ENCODE data around the gene ALX4.

Gene ALX4

DNA sequence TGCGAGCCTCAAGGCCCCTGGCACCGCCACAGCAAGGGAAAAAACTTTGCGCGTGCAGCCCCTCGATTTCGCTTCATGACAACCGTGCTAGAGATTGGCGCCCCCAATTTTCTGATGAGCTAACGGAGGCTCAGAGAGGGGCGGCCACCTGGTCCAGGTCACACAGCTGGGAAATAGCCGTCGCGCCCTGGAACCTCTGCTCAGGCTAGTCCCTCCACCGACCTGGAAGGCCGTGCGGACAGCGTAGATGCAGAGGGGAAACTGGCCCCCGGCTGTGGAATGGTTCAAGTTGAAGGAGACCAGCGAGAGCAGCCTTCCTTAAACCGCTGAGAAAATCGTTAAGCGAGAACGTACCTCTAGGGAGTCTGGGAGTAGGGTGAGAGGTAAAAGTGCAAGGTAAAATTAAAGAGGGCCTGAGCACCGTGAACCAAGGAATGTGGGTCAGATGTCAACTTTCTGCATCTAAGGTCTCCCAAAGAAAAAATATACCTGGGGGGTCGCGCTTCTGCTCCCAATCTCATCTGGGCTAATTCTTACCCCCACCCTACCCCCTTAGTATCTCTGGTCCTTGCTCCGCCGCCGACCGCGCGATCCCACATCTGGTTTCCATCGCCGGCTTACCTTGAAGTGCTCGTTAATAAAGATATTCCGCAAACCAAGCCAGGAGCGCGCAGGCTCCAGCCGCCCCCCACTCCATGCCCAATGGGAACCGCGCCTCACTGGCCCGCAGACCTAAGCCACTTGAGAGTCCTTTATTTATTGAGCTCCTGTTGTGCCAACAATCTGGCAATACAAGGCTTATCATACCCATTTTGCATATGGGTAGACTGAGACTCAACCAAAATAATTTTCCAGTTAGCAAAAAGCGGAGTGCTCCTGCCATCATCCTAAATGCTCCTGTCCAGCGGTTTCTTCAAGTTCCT, 1.7 kb upstream of the ALX4 start:
- whole genome bisulfite sequencing: 8% methylated on average over 43 of the region's 44 CpGs
- no peak overlapping the region for H3K23ac ChIP-seq (ENCODE audit: low read length in 2 of 2)
- no peak overlapping the region for H2AFZ ChIP-seq (ENCODE audit: low read depth, low read length)

DNA sequence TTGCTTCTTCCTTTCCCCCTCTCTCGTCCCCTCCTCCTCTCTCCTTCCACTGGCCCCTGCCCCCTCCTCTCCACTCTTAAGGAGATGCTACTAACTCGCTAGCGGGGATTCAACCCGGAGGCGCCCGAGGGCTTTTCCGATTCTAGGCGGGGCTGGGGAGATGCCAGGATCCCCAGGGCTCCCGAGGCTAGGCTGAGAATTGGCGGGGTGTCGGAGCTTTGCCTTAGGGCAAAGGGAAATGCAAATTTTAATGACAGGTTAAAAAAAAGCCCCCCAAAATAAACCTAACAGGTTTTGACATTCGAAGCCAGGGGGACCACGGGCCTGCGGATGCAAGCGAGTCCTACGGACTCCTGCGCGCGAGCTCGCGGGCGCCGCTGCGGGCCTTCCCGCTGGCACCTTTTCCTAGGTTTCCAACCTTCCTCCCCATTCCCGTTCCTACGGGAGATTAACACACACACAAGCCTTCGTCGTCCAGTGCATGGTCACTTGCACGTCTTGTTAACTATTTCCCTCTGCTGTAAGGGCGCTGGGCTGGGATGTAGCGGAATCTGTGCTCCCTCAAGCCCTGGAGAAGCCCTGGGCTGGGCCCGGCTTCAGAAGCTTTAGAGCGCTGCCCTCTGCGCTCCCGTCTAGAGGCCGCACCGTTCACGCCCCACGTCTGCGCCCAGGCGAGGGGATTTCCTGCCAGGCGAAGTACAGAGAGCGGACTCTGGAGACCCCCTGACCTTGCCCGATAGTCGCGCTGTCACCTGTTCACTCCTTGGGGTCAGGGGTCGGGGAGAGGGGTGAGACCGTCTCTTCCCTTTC, 729 bp upstream of the ALX4 start:
- Histone ChIP-seq H2BK12ac (ENCODE audit: low read length in 2 of 2) (no peak overlapping the region), H2BK120ac (ENCODE audit: low read depth, low read length) (no peak overlapping the region), H3K23ac (ENCODE audit: low read length in 2 of 2) (no peak overlapping the region), H3K4me2 (ENCODE audit: low read length, poor library complexity, severe bottlenecking) (no peak overlapping the region), H3K4me3 (ENCODE audit: insufficient read depth in 1 of 2, low read depth in 1 of 2, low read length in 2 of 2) (no peak overlapping the region), H3K9me3 (ENCODE audit: control insufficient read depth, low read length) (no peaks in the 10 kb centered on the region), H2AK5ac (ENCODE audit: low read length, severe bottlenecking) (no peak overlapping the region), H3K27ac (ENCODE audit: low read length, poor library complexity, severe bottlenecking) (no peak overlapping the region), H2BK15ac (ENCODE audit: low read depth, poor library complexity, severe bottlenecking) (no peak overlapping the region), H2BK5ac (ENCODE audit: low read depth, low read length, poor library complexity, severe bottlenecking) (no peak overlapping the region), H4K8ac (ENCODE audit: low read length) (no peak overlapping the region), H3K27me3 (ENCODE audit: control insufficient read depth in 1 of 2, insufficient read depth in 1 of 2, low read length in 2 of 2) (peaks cover 94 to 99% of the 10 kb centered on the region in 2 experiments), H3K36me3 (ENCODE audit: control insufficient read depth in 1 of 2, insufficient read depth in 2 of 2, low read depth in 1 of 2, low read length in 2 of 2) (no peaks in the 10 kb centered on the region), H2AFZ (ENCODE audit: low read depth, low read length) (no peak overlapping the region), H3K4me1 (ENCODE audit: control insufficient read depth, insufficient read depth, low read depth, low read length) (peaks cover 14% of the 10 kb centered on the region), H3K79me1 (replicated peaks; ENCODE audit: low read length, poor library complexity, severe bottlenecking) (no peaks in the 10 kb centered on the region), H3K14ac (ENCODE audit: low read length in 2 of 2) (no peak overlapping the region), H3K9ac (ENCODE audit: low read length) (no peak overlapping the region), H4K91ac (ENCODE audit: low read length) (no peak overlapping the region), H3K4ac (ENCODE audit: low read depth in 1 of 2, low read length in 2 of 2) (no peak overlapping the region), H3K18ac (ENCODE audit: low read depth in 1 of 2, low read length in 2 of 2) (no peak overlapping the region)
- no peak for DNase-seq
- WGBS: 2% methylated on average over 46 of the region's 49 CpGs

More for the DNA sequence above, 1.7 kb upstream of the ALX4 start:
- no peak for DNase-seq
- no peak overlapping the region for H3K4me3 ChIP-seq (ENCODE audit: insufficient read depth in 1 of 2, low read depth in 1 of 2, low read length in 2 of 2)
- H4K8ac ChIP-seq (ENCODE audit: low read length): no peak overlapping the region
- H3K4ac ChIP-seq (ENCODE audit: low read depth in 1 of 2, low read length in 2 of 2): no peak overlapping the region
- H2AK5ac ChIP-seq (ENCODE audit: low read length, severe bottlenecking): no peak overlapping the region
- H3K79me1 ChIP-seq (replicated peaks; ENCODE audit: low read length, poor library complexity, severe bottlenecking): no peaks in the 10 kb centered on the region
- no peak overlapping the region for H4K91ac ChIP-seq (ENCODE audit: low read length)
- H3K4me1 ChIP-seq (ENCODE audit: control insufficient read depth, insufficient read depth, low read depth, low read length): peaks cover 18% of the 10 kb centered on the region
- no peak overlapping the region for H3K9ac ChIP-seq (ENCODE audit: low read length)
- H3K9me3 ChIP-seq (ENCODE audit: control insufficient read depth, low read length): no peaks in the 10 kb centered on the region
- no peak overlapping the region for H3K27ac ChIP-seq (ENCODE audit: low read length, poor library complexity, severe bottlenecking)
- H2BK15ac ChIP-seq (ENCODE audit: low read depth, poor library complexity, severe bottlenecking): no peak overlapping the region
- H3K18ac ChIP-seq (ENCODE audit: low read depth in 1 of 2, low read length in 2 of 2): no peak overlapping the region
- H3K27me3 ChIP-seq (ENCODE audit: control insufficient read depth in 1 of 2, insufficient read depth in 1 of 2, low read length in 2 of 2): peaks cover 94 to 99% of the 10 kb centered on the region in 2 experiments
- H2BK5ac ChIP-seq (ENCODE audit: low read depth, low read length, poor library complexity, severe bottlenecking): no peak overlapping the region
- H2BK120ac ChIP-seq (ENCODE audit: low read depth, low read length): no peak overlapping the region
- no peak overlapping the region for H3K4me2 ChIP-seq (ENCODE audit: low read length, poor library complexity, severe bottlenecking)
- no peak overlapping the region for H2BK12ac ChIP-seq (ENCODE audit: low read length in 2 of 2)
- H3K36me3 ChIP-seq (ENCODE audit: control insufficient read depth in 1 of 2, insufficient read depth in 2 of 2, low read depth in 1 of 2, low read length in 2 of 2): no peaks in the 10 kb centered on the region
- no peak overlapping the region for H3K14ac ChIP-seq (ENCODE audit: low read length in 2 of 2)

DNA sequence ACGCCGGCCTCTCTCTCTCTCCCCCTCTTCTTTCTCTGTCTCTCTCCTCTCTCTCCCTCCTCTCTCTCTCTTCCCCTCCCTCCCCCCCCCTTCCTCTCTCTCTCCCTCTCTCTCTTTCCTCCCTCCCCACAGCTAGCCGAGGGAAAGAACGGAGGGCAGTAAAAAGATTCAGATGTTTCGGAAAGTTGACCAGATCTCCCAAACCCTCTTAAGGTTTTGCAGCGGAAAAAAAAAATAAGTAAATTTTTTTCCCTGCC, 195 bp upstream of the ALX4 start:
- H2AK5ac ChIP-seq (ENCODE audit: low read length, severe bottlenecking): no peak overlapping the region
- H4K91ac ChIP-seq (ENCODE audit: low read length): no peak overlapping the region
- no peak overlapping the region for H3K4ac ChIP-seq (ENCODE audit: low read depth in 1 of 2, low read length in 2 of 2)
- H3K4me2 ChIP-seq (ENCODE audit: low read length, poor library complexity, severe bottlenecking): peak overlapping the region; percentile 68
- H3K79me1 ChIP-seq (replicated peaks; ENCODE audit: low read length, poor library complexity, severe bottlenecking): no peaks in the 10 kb centered on the region
- H3K9me3 ChIP-seq (ENCODE audit: control insufficient read depth, low read length): no peaks in the 10 kb centered on the region
- no peak overlapping the region for H4K8ac ChIP-seq (ENCODE audit: low read length)
- H2BK12ac ChIP-seq (ENCODE audit: low read length in 2 of 2): no peak overlapping the region
- no peak overlapping the region for H2BK15ac ChIP-seq (ENCODE audit: low read depth, poor library complexity, severe bottlenecking)
- no peak overlapping the region for H3K4me3 ChIP-seq (ENCODE audit: insufficient read depth in 1 of 2, low read depth in 1 of 2, low read length in 2 of 2)
- peaks cover 94 to 99% of the 10 kb centered on the region in 2 experiments for H3K27me3 ChIP-seq (ENCODE audit: control insufficient read depth in 1 of 2, insufficient read depth in 1 of 2, low read length in 2 of 2)
- H3K18ac ChIP-seq (ENCODE audit: low read depth in 1 of 2, low read length in 2 of 2): no peak overlapping the region
- H3K23ac ChIP-seq (ENCODE audit: low read length in 2 of 2): no peak overlapping the region
- WGBS: 0% methylated on average over 4 of the region's 6 CpGs
- H2AFZ ChIP-seq (ENCODE audit: low read depth, low read length): no peak overlapping the region
- no peak overlapping the region for H3K9ac ChIP-seq (ENCODE audit: low read length)
- H3K14ac ChIP-seq (ENCODE audit: low read length in 2 of 2): no peak overlapping the region
- DNase-seq: no peak
- no peaks in the 10 kb centered on the region for H3K36me3 ChIP-seq (ENCODE audit: control insufficient read depth in 1 of 2, insufficient read depth in 2 of 2, low read depth in 1 of 2, low read length in 2 of 2)
- H3K27ac ChIP-seq (ENCODE audit: low read length, poor library complexity, severe bottlenecking): no peak overlapping the region
- H2BK120ac ChIP-seq (ENCODE audit: low read depth, low read length): no peak overlapping the region
- H3K4me1 ChIP-seq (ENCODE audit: control insufficient read depth, insufficient read depth, low read depth, low read length): peaks cover 16% of the 10 kb centered on the region
- H2BK5ac ChIP-seq (ENCODE audit: low read depth, low read length, poor library complexity, severe bottlenecking): no peak overlapping the region

DNA sequence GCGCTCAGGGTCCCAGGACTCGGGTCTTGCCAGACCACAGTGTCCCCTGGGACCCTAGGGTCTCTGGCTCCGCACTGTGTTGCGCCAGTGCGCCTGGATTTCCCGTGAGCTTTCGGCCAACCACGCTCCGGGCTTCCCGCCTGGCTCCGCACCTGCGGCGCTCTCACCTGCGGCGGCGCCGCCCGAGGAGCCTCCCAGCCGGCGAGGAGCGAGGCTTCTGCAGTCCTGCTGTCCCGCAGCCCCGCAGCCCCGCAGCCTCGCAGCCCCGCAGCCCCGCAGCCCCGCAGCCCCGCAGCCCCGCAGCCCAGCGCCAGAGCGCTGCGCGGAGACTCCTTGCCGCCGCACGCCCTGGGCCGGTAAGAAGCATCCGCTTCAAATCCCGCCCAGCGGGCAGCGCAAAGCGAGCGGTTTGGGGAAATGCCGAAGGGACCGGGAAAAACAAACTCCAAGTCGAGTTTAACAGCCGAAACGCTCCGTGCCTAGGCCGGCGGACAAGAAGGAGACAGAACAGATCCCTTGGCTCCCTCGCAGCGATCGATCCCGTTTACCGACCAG, 939 bp downstream of the ALX4 start:
- H3K14ac ChIP-seq (ENCODE audit: low read length in 2 of 2): no peak overlapping the region
- peaks cover 95 to 100% of the 10 kb centered on the region in 2 experiments for H3K27me3 ChIP-seq (ENCODE audit: control insufficient read depth in 1 of 2, insufficient read depth in 1 of 2, low read length in 2 of 2)
- no peak overlapping the region for H3K27ac ChIP-seq (ENCODE audit: low read length, poor library complexity, severe bottlenecking)
- H3K36me3 ChIP-seq (ENCODE audit: control insufficient read depth in 1 of 2, insufficient read depth in 2 of 2, low read depth in 1 of 2, low read length in 2 of 2): no peaks in the 10 kb centered on the region
- 2% methylated on average over 43 of the region's 57 CpGs for WGBS
- H4K8ac ChIP-seq (ENCODE audit: low read length): no peak overlapping the region
- H3K4me2 ChIP-seq (ENCODE audit: low read length, poor library complexity, severe bottlenecking): peak overlapping the region; percentile 68
- no peaks in the 10 kb centered on the region for H3K79me1 ChIP-seq (replicated peaks; ENCODE audit: low read length, poor library complexity, severe bottlenecking)
- H2BK15ac ChIP-seq (ENCODE audit: low read depth, poor library complexity, severe bottlenecking): no peak overlapping the region
- H2BK120ac ChIP-seq (ENCODE audit: low read depth, low read length): no peak overlapping the region
- H3K9me3 ChIP-seq (ENCODE audit: control insufficient read depth, low read length): no peaks in the 10 kb centered on the region
- no peak overlapping the region for H3K18ac ChIP-seq (ENCODE audit: low read depth in 1 of 2, low read length in 2 of 2)
- H3K23ac ChIP-seq (ENCODE audit: low read length in 2 of 2): peak overlapping the region in 1 of 2 experiments; percentile 3
- no peak overlapping the region for H4K91ac ChIP-seq (ENCODE audit: low read length)
- H3K4me3 ChIP-seq (ENCODE audit: insufficient read depth in 1 of 2, low read depth in 1 of 2, low read length in 2 of 2): peak overlapping the region in 1 of 2 experiments; percentile 65
- H2AK5ac ChIP-seq (ENCODE audit: low read length, severe bottlenecking): no peak overlapping the region
- H2BK5ac ChIP-seq (ENCODE audit: low read depth, low read length, poor library complexity, severe bottlenecking): no peak overlapping the region
- no peak overlapping the region for H3K4ac ChIP-seq (ENCODE audit: low read depth in 1 of 2, low read length in 2 of 2)
- no peak overlapping the region for H2BK12ac ChIP-seq (ENCODE audit: low read length in 2 of 2)
- no peak overlapping the region for H2AFZ ChIP-seq (ENCODE audit: low read depth, low read length)
- peaks cover 23% of the 10 kb centered on the region for H3K4me1 ChIP-seq (ENCODE audit: control insufficient read depth, insufficient read depth, low read depth, low read length)
- no peak overlapping the region for H3K9ac ChIP-seq (ENCODE audit: low read length)
- DNase-seq: no peak
